HEK293T (cell line): Measurements from ENCODE around the gene FER.

ENCODE experiments used
- ARNT ChIP-seq: fragments of 450-650 bp; IDR thresholded peaks from 2 replicates; pipeline ENCODE4 v1.6.1; 2017; ENCODE audit warnings: mild to moderate bottlenecking
- BHLHE40 ChIP-seq: fragments of 450-650 bp; IDR thresholded peaks from 2 replicates; pipeline ENCODE4 v1.6.1; 2016; ENCODE audit warnings: mild to moderate bottlenecking, moderate library complexity, borderline replicate concordance
- CTBP1 ChIP-seq: fragments of 450-650 bp; IDR thresholded peaks from 2 replicates; pipeline ENCODE4 v1.6.1; 2016; ENCODE audit warnings: borderline replicate concordance
- ELF4 ChIP-seq: fragments of 450-650 bp; IDR thresholded peaks from 2 replicates; pipeline ENCODE4 v1.6.1; 2017; ENCODE audit warnings: antibody characterized with exemption
- FOXA1 ChIP-seq: fragments of 450-650 bp; IDR thresholded peaks from 2 replicates; pipeline ENCODE4 v1.6.1; 2016; ENCODE audit warnings: mild to moderate bottlenecking
- FOXK2 ChIP-seq: fragments of 450-650 bp; IDR thresholded peaks from 2 replicates; pipeline ENCODE4 v1.6.1; 2016; ENCODE audit warnings: mild to moderate bottlenecking
- FOXM1 ChIP-seq: fragments of 450-650 bp; IDR thresholded peaks from 2 replicates; pipeline ENCODE4 v1.6.1; 2017; ENCODE audit warnings: mild to moderate bottlenecking, borderline replicate concordance
- HDGF ChIP-seq: fragments of 450-650 bp; IDR thresholded peaks from 2 replicates; pipeline ENCODE4 v1.6.1; 2017; ENCODE audit warnings: antibody characterized with exemption, borderline replicate concordance
- L3MBTL2 ChIP-seq: fragments of 450-650 bp; conservative IDR thresholded peaks from 2 replicates; pipeline ENCODE4 v1.6.1; 2016; ENCODE audit warnings: mild to moderate bottlenecking
- NFRKB ChIP-seq: fragments of 450-650 bp; IDR thresholded peaks from 2 replicates; pipeline ENCODE4 v1.6.1; 2016; ENCODE audit warnings: mild to moderate bottlenecking, moderate library complexity
- PKNOX1 ChIP-seq: fragments of 450-650 bp; IDR thresholded peaks from 2 replicates; pipeline ENCODE4 v1.6.1; 2016
- SP1 ChIP-seq: fragments of 450-650 bp; IDR thresholded peaks from 2 replicates; pipeline ENCODE4 v1.6.1; 2017
- SUZ12 ChIP-seq: fragments of 450-650 bp; IDR thresholded peaks from 2 replicates; pipeline ENCODE4 v1.6.1; 2016; ENCODE audit warnings: mild to moderate bottlenecking
- ZNF384 ChIP-seq: fragments of 450-650 bp; IDR thresholded peaks from 2 replicates; pipeline ENCODE4 v1.6.1; 2016

- TF ChIP-seq SUZ12 (no peak), SP1 (no peak), ZNF384 (no peak), NFRKB (no peak), PKNOX1 (no peak), BHLHE40 (no peak), HDGF (no peak), CTBP1 (no peak), FOXA1 (no peak), ARNT (no peak), FOXK2 (no peak), FOXM1 (no peak), ELF4 (no peak), L3MBTL2 (no peak)
These were observed 10.8 kb upstream of the FER start for GRCh38 chr5:108736855-108737254.
